ENCODE data around the gene CAMK1D.

CAMK1D gene

GRCh38 chr10:12510501-12510941 is 161.2 kb downstream of the CAMK1D start:
- DNase-seq (ENCODE audit: low read depth): no peak
- TF ChIP-seq, protein P1, sequence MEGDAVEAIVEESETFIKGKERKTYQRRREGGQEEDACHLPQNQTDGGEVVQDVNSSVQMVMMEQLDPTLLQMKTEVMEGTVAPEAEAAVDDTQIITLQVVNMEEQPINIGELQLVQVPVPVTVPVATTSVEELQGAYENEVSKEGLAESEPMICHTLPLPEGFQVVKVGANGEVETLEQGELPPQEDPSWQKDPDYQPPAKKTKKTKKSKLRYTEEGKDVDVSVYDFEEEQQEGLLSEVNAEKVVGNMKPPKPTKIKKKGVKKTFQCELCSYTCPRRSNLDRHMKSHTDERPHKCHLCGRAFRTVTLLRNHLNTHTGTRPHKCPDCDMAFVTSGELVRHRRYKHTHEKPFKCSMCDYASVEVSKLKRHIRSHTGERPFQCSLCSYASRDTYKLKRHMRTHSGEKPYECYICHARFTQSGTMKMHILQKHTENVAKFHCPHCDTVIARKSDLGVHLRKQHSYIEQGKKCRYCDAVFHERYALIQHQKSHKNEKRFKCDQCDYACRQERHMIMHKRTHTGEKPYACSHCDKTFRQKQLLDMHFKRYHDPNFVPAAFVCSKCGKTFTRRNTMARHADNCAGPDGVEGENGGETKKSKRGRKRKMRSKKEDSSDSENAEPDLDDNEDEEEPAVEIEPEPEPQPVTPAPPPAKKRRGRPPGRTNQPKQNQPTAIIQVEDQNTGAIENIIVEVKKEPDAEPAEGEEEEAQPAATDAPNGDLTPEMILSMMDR (IDR thresholded peaks at IDR 0.05; ENCODE audit: low read depth, low read length, missing control alignments): no peak
- no peak overlapping the region for H3K4me3 ChIP-seq (ENCODE audit: low read depth, low read length)

- TF ChIP-seq, protein P1 (IDR thresholded peaks at IDR 0.05; ENCODE audit: low read depth, low read length, missing control alignments): no peak
- no peak for DNase-seq (ENCODE audit: low read depth)
- no peak overlapping the region for H3K4me3 ChIP-seq (ENCODE audit: low read depth, low read length)
Observed at GRCh38 chr10:12510984-12511383, 161.6 kb downstream of the CAMK1D start.

DNA sequence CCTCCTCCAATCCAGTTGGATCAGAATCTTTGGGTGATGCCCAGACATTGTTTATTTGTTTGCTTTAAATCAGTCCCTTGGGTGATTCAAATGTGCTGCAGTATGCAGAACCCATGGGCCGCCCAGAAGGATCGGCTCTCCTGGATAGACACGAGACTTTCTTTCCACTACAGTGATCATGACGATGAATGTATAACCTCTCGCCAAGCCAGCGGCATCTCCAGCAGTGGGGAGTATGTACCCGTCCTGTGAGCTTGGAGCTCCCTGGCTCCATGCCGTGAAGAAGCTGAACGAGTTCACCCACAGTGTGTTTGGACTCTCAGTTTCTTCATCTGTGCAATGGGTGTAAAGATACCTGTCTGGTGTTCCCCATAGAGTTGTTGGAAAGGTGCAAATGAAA is 162.3 kb downstream of the CAMK1D start:
- H3K4me3 ChIP-seq (ENCODE audit: low read depth, low read length): no peak overlapping the region
- no peak for DNase-seq (ENCODE audit: low read depth)
- TF ChIP-seq, protein P1 (IDR thresholded peaks at IDR 0.05; ENCODE audit: low read depth, low read length, missing control alignments): no peak

DNA sequence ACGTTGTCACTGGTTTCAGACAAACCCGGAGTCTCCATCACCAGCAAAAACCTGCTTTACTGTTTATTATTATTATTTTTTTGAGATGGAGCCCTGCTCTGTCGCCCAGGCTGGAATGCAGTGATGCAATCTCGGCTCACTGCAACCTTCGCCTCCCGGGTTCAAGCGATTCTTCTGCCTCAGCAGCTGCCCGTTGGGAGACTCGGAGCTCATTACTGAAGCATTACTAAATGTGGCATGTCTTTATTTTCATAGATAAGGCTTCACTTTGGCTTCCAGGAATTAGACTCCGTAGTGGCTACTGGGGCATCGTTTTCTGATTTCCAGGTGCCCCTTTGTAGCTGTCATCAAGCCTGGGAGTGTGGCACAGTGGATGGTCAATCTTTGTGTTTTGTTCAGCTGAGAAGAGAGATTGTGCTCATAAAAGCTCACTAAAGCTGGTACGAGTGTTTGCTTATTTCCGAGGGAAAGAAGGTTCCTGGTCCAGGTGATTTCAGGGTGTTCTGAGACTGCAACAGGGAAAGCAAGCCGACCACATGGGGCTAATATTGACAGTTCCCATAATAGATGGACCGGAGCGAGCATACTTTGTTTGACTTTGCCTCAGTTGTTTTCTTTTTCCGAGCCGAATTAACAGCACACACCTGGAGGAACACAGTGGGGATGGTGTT is 163.1 kb downstream of the CAMK1D start:
- TF ChIP-seq, protein P1 (IDR thresholded peaks at IDR 0.05; ENCODE audit: low read depth, low read length, missing control alignments): no peak
- H3K4me3 ChIP-seq (ENCODE audit: low read depth, low read length): no peak overlapping the region
- no peak for DNase-seq (ENCODE audit: low read depth)

DNA sequence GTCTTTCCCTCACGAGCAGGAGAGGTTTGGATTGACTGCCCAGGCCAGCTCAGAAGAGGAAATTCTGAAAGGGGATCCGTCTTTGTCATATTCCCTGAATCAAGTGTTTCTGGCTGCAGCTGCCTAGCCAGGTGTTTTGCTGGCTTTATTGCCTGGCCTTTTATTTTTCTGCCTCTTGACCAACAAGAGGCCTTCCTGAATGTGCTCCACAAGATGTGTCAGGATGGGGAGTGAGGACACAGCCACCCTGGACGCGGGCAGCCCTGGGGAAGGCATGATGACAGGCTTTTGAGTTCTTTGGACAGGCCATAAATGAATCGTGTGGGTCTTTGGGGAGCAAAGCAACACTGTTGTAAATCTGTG is 163.6 kb downstream of the CAMK1D start:
- TF ChIP-seq, protein P1 (IDR thresholded peaks at IDR 0.05; ENCODE audit: low read depth, low read length, missing control alignments): no peak
- no peak overlapping the region for H3K4me3 ChIP-seq (ENCODE audit: low read depth, low read length)
- DNase-seq (ENCODE audit: low read depth): no peak

DNA sequence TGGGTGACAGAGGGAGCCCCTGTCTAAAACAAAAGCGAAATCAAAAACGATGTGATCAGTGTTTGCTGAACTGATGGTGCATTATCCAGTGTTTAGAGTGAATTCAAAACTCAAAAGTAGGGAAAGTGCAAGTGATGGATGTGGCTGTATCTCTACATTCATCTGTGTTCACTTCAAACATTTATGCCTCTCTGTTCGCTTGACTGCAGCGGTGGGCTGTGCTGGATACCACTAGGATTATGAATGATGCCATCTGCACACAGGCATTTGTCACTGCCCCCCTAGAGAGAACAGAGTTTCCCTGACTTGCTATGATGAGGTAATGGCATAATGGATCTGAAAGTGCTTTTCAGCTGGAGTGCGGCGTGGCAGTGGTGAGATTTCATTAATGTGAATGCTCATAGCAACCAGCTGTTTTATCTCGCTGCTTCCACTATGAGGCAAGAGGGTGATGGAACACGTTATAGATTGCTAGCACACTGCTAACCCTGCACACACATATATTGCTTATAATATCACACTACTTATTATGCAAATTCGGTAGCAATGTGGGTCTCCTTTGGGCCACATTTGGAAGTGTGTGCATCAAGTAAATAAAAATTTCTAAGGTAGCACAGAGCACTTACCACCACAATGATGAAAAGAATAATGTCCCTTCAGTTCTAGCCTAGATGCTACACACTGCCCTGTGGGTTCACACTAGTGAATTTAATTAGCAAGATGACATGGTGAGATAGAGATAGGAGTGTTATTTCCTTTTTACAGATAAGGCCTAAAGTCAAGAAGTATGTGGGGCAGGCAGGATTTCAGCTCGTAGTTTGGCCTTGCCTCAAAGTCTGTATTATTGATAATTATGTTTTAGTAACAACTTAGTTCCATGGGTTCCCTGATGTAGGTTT is 164.7 kb downstream of the CAMK1D start:
- DNase-seq (ENCODE audit: low read depth): no peak
- TF ChIP-seq, protein P1 (IDR thresholded peaks at IDR 0.05; ENCODE audit: low read depth, low read length, missing control alignments): no peak
- no peak overlapping the region for H3K4me3 ChIP-seq (ENCODE audit: low read depth, low read length)
